Stomach smooth muscle (tissue), 2 donors: ENCODE measurements around the gene TBC1D3G.
"Not testable (repeated sequence)": the region's sequence is repeated elsewhere in the genome, so short reads cannot be mapped to it uniquely, and the experiment has no call there.

Experiments used
- H3K27ac ChIP-seq: one replicate; pipeline ENCODE4 v1.7.0; 2013; ENCODE audit warnings: mild to moderate bottlenecking, low read length, inconsistent platforms
- H3K27me3 ChIP-seq, 2 donors: one replicate each; pipeline ENCODE4 v1.7.0; 2013; ENCODE audit warnings: low read length in 2 of 2; ENCODE audit not compliant: insufficient read depth in 2 of 2, control insufficient read depth in 1 of 2
- H3K36me3 ChIP-seq, 2 donors: one replicate each; pipeline ENCODE4 v1.7.0; 2013; ENCODE audit warnings: low read length in 2 of 2; ENCODE audit not compliant: control insufficient read depth in 2 of 2, insufficient read depth in 2 of 2
- H3K4me1 ChIP-seq: one replicate; pipeline ENCODE4 v1.7.0; 2013; ENCODE audit warnings: low read length; ENCODE audit not compliant: control insufficient read depth, insufficient read depth
- H3K4me3 ChIP-seq, 2 donors: one replicate each; pipeline ENCODE4 v1.7.0; 2013; ENCODE audit warnings: low read length in 2 of 2
- H3K9ac ChIP-seq, 2 donors: one replicate each; pipeline ENCODE4 v1.7.0; 2013; ENCODE audit warnings: low read length in 2 of 2, mild to moderate bottlenecking in 1 of 2
- H3K9me3 ChIP-seq, 2 donors: one replicate each; pipeline ENCODE4 v1.7.0; 2013; ENCODE audit warnings: low read length in 2 of 2; ENCODE audit not compliant: control insufficient read depth in 2 of 2
- donor health status: healthy.
- donor health status: Pancreatic carcinoma.

Gene TBC1D3G

GRCh38 chr17:36323584-36323983 is at the start of gene TBC1D3G:
Gene TBC1D3G (plus strand): TSS chr17:36323884. CDS start chr17:36325412, 1,528 bp downstream.
- H3K4me1 ChIP-seq, H3K36me3 ChIP-seq, H3K9ac ChIP-seq, H3K4me3 ChIP-seq, H3K27ac ChIP-seq, H3K9me3 ChIP-seq, H3K27me3 ChIP-seq: not testable (repeated sequence)

- H3K4me3 ChIP-seq, H3K27me3 ChIP-seq, H3K9ac ChIP-seq: not testable (repeated sequence)
These were observed 40.4 kb upstream of the TBC1D3G start for GRCh38 chr17:36283256-36283655.

GRCh38 chr17:36284219-36284618 is 39.5 kb upstream of the TBC1D3G start:
- H3K4me3 ChIP-seq, H3K9ac ChIP-seq, H3K4me1 ChIP-seq, H3K9me3 ChIP-seq, H3K27ac ChIP-seq, H3K27me3 ChIP-seq, H3K36me3 ChIP-seq: not testable (repeated sequence)

More at GRCh38 chr17:36283256-36283655, 40.4 kb upstream of the TBC1D3G start:
- H3K27ac ChIP-seq, H3K9me3 ChIP-seq, H3K36me3 ChIP-seq, H3K4me1 ChIP-seq: not testable (repeated sequence)

GRCh38 chr17:36289965-36290612 is 33.6 kb upstream of the TBC1D3G start:
- not testable (repeated sequence) for H3K27me3 ChIP-seq, H3K36me3 ChIP-seq, H3K9ac ChIP-seq, H3K4me3 ChIP-seq, H3K4me1 ChIP-seq, H3K9me3 ChIP-seq, H3K27ac ChIP-seq

- H3K4me3 ChIP-seq, H3K27me3 ChIP-seq, H3K4me1 ChIP-seq, H3K9ac ChIP-seq, H3K36me3 ChIP-seq, H3K27ac ChIP-seq, H3K9me3 ChIP-seq: not testable (repeated sequence)
These were observed 28.5 kb upstream of the TBC1D3G start for GRCh38 chr17:36295161-36295560.

GRCh38 chr17:36315736-36316135 is 7.9 kb upstream of the TBC1D3G start:
- H3K27me3 ChIP-seq, H3K4me1 ChIP-seq, H3K9ac ChIP-seq, H3K9me3 ChIP-seq, H3K27ac ChIP-seq, H3K36me3 ChIP-seq, H3K4me3 ChIP-seq: not testable (repeated sequence)

- H3K4me3 ChIP-seq, H3K27me3 ChIP-seq, H3K9ac ChIP-seq: not testable (repeated sequence)
These were observed 38.8 kb downstream of the TBC1D3G start for GRCh38 chr17:36362496-36362895.

GRCh38 chr17:36375938-36376337 is 52.3 kb downstream of the TBC1D3G start:
- not testable (repeated sequence) for H3K9me3 ChIP-seq, H3K4me3 ChIP-seq, H3K36me3 ChIP-seq, H3K9ac ChIP-seq, H3K27ac ChIP-seq, H3K27me3 ChIP-seq, H3K4me1 ChIP-seq

More at GRCh38 chr17:36362496-36362895, 38.8 kb downstream of the TBC1D3G start:
- not testable (repeated sequence) for H3K9me3 ChIP-seq, H3K27ac ChIP-seq, H3K36me3 ChIP-seq, H3K4me1 ChIP-seq
